Esophagus muscularis mucosa (tissue), 4 donors: ENCODE measurements around the gene RNGTT.

Experiments
- EP300 ChIP-seq: sonication (generic); formaldehyde crosslinking; IDR thresholded peaks from one replicate; pipeline ENCODE4 v1.6.1; 2017; ENCODE audit warnings: antibody characterized with exemption
- POLR2A ChIP-seq: fragments of 450-650 bp; IDR thresholded peaks from one replicate; pipeline ENCODE4 v1.6.1; 2017; ENCODE audit warnings: antibody characterized with exemption, moderate library complexity, mild to moderate bottlenecking, low read depth
- POLR2AphosphoS5 ChIP-seq, 2 donors: sonication (generic); formaldehyde crosslinking; IDR thresholded peaks; one replicate each; pipeline ENCODE4 v1.6.1; 2017; ENCODE audit warnings: antibody characterized with exemption in 2 of 2
- TF ChIP-seq, protein P1 (sequence below), 3 experiments: fragments of 200-600 bp in 2 of 3; fragments of 450-650 bp in 1 of 3; sonication (generic) in 2 of 3; IDR thresholded peaks; one replicate each; pipeline ENCODE4 v1.5.1; 2017 to 2019; ENCODE audit warnings: antibody characterized with exemption in 3 of 3, mild to moderate bottlenecking in 2 of 3, moderate library complexity in 1 of 3

- TF ChIP-seq, protein P1, sequence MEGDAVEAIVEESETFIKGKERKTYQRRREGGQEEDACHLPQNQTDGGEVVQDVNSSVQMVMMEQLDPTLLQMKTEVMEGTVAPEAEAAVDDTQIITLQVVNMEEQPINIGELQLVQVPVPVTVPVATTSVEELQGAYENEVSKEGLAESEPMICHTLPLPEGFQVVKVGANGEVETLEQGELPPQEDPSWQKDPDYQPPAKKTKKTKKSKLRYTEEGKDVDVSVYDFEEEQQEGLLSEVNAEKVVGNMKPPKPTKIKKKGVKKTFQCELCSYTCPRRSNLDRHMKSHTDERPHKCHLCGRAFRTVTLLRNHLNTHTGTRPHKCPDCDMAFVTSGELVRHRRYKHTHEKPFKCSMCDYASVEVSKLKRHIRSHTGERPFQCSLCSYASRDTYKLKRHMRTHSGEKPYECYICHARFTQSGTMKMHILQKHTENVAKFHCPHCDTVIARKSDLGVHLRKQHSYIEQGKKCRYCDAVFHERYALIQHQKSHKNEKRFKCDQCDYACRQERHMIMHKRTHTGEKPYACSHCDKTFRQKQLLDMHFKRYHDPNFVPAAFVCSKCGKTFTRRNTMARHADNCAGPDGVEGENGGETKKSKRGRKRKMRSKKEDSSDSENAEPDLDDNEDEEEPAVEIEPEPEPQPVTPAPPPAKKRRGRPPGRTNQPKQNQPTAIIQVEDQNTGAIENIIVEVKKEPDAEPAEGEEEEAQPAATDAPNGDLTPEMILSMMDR (IDR thresholded peaks at IDR 0.05) = no peak
- TF ChIP-seq POLR2A (no peak), POLR2AphosphoS5 (IDR thresholded peaks at IDR 0.05) (no peak), EP300 (no peak)
These were observed 283.6 kb downstream of the RNGTT start for GRCh38 chr6:88679841-88680240.
